LNCaP clone FGC (cell line): Measurements from ENCODE around the gene TNFRSF21.

ENCODE experiments used
- DNase-seq: peaks from one replicate; pipeline ENCODE4 v3.0.0-alpha.2; 2011; ENCODE audit warnings: low read depth
- H3K4me3 ChIP-seq: 2 replicates; pipeline ENCODE4 v1.5.1; 2011; ENCODE audit warnings: mild to moderate bottlenecking, low read depth, low read length, control low read depth
- TF ChIP-seq, protein P1 (sequence below): IDR thresholded peaks from 2 replicates; pipeline ENCODE4 v1.5.1; 2012; ENCODE audit warnings: mild to moderate bottlenecking; ENCODE audit not compliant: control insufficient read depth, insufficient read depth; ENCODE audit errors: extremely low read depth

Gene TNFRSF21

DNA sequence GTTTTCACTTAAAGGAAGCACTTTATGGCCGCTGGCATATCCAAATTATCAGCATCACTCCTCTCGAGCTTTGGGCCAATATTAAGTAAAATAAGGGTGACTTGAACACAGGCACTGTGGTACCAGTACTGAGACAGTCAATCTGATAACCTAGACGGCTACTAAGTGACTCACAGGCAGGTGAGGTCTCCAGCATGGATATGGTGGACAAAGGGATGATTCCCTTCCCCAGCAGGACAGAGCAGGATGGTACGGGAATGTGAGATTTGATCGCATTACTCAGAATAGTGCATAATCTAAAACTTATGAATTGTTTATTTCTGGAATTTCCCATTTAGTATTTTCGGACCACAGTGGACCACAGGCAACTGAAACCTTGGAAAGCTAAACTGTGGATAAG, 55.7 kb downstream of the TNFRSF21 start:
- no peak for DNase-seq
- no peak overlapping the region for H3K4me3 ChIP-seq
- TF ChIP-seq, protein P1, sequence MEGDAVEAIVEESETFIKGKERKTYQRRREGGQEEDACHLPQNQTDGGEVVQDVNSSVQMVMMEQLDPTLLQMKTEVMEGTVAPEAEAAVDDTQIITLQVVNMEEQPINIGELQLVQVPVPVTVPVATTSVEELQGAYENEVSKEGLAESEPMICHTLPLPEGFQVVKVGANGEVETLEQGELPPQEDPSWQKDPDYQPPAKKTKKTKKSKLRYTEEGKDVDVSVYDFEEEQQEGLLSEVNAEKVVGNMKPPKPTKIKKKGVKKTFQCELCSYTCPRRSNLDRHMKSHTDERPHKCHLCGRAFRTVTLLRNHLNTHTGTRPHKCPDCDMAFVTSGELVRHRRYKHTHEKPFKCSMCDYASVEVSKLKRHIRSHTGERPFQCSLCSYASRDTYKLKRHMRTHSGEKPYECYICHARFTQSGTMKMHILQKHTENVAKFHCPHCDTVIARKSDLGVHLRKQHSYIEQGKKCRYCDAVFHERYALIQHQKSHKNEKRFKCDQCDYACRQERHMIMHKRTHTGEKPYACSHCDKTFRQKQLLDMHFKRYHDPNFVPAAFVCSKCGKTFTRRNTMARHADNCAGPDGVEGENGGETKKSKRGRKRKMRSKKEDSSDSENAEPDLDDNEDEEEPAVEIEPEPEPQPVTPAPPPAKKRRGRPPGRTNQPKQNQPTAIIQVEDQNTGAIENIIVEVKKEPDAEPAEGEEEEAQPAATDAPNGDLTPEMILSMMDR = no peak

DNA sequence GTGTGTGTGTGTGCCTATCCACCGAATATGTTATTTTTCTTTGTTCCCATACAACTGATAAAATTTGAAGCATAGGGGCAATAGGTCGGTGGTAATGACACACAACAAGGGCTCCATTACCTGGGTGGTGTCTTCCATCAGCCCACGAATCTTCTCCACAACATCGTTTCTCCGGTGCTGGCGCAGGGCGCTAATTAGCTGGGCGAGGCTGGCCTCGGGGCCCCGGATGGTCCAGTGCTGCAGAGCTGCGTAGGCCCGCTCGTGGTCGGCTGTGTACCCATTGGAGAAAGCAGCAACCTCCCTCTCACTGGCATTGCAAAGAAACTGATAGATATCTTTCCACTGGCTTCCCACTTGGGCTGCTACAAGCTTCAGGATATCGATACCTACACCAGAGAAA, 56.6 kb downstream of the TNFRSF21 start:
- no peak overlapping the region for H3K4me3 ChIP-seq
- TF ChIP-seq, protein P1 = no peak
- DNase-seq = no peak

DNA sequence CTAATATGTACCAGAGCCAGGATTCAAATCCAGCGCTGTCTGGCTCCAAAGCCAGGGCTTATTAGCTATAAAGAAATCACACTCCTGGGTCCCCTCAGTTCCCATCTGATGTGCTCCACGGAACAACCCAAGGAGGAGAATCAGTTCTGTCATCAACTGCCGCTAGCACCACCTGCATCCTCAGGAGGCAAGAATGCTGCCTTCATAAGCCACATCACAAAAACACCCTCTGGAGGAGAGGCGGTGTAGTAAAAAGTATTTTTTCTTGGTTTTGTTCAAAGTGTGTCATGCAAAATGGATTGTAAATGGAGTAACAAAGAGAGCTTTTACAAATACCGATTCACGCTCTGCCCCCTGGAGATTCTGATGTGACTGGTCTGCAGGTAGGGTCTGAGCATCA, 57.1 kb downstream of the TNFRSF21 start:
- H3K4me3 ChIP-seq = no peak overlapping the region
- TF ChIP-seq, protein P1 = no peak
- no peak for DNase-seq

- DNase-seq = no peak
- TF ChIP-seq, protein P1 = no peak
- no peak overlapping the region for H3K4me3 ChIP-seq
Observed at GRCh38 chr6:47251396-47251795, 58.3 kb downstream of the TNFRSF21 start.

DNA sequence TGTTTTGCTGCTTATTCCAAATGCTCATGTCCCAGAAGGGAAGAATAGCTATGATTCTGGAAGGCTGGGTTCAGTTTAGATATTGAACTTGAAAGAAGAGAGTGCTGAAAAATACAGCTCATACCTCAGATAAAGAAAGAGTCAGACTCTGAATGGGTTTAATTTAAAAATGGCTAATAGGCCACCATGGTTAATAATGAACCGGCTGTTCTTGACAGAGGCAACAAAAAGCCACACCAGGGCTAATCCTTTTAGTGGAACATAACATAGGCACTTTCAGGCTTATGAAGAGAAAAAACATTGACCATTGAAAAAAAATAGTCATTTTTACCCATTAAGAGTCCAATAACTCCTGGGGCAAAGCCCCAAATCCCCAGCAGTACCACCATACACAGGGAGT, 59.4 kb downstream of the TNFRSF21 start:
- TF ChIP-seq, protein P1 = no peak
- no peak for DNase-seq
- no peak overlapping the region for H3K4me3 ChIP-seq

DNA sequence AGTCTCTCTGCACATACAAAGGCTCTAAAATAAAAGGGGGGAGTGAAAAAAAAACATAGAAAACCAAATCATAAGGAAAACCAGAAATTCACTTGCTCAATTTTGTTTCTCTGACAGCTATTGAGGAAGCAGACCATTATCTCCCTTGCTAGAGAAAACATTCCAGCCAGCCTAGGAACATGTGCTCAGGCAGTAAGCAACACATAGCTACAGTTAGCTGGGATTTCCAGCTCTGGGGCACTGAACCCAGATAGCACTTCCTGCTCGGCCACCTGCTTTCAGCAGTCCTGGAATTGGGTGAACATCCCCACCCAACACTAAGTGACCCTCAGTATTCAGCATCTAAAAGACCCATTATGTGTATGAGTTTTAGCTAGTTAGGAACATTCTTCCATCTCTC, 61.3 kb downstream of the TNFRSF21 start:
- no peak for DNase-seq
- H3K4me3 ChIP-seq = no peak overlapping the region
- TF ChIP-seq, protein P1 = no peak

DNA sequence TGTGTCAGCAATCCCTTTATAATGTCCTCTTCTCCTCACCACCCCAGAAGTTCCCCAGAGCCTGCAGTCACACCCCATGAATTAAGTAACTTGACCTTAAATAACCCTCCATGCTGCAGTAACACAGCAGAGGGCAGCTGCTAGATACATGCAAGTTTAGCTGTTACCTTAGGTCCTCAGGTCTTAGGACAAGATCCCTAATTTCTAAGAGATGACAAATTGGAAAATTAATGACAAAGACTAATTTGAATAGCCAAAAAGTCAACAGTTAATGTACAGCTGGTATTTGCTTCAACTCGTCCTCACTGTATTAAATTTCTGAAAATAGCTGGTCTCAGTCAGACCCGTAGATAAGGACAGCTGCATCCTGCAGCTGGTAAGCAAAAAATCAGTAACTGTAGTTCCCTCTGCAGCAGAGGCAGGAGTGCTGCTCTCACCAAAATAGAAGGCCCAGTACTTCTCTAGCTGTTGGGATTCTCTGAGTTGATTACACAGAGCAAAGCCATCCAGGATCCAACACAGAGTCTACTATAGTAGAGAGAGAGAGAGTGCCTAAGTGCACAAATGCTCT, 62.4 kb downstream of the TNFRSF21 start:
- no peak overlapping the region for H3K4me3 ChIP-seq
- no peak for DNase-seq
- TF ChIP-seq, protein P1 = no peak
